GM21717 (cell line): ENCODE data around the gene EPHA2.

Source experiments
- ATAC-seq: cut with Tn5 transposase; IDR thresholded peaks from one replicate; pipeline ENCODE4 v1.9.1; 2021; ENCODE audit warnings: mild to moderate bottlenecking, moderate library complexity; ENCODE audit not compliant: unreplicated experiment

The EPHA2 gene

DNA sequence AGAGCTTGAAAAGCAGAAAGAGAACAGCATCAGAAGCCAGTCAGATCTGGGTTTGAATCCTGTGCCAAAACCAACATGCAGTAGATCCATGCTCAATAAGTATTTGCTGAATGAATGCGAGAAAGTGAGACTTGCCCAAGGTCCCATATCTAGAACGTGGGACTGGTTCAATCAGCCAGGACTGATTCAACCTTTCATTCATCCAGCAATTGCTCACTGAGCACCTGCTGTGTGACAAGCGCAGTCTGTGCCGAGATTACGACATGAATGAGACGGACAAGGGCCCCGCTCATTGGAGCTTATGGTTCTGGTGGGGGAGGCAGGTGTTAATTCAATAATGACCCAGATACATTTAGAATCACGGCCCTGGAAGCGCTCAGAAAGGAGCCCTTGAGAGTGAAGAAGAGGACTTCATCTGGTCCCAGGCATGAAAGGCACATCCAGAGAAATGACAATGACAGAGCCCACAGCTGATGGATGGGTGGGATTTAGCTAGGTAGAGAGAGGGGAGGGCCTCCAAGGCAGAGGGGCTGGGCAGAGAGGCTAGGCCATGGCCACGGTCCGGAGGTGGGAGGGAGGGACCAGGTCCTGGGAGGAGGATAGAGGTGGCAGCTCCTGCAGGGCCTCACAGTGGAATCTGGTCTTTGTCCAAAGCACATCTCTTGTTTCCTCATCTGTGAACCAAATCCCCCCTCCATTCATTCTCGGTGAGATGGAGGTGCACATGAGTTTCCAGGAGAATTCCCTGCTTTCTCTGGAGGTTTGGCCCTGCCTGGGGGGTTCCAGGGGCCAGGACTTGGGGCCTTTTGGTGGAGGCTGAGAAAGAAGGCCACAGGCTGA lies 78.2 kb downstream of the EPHA2 start:
- no peak for ATAC-seq

DNA sequence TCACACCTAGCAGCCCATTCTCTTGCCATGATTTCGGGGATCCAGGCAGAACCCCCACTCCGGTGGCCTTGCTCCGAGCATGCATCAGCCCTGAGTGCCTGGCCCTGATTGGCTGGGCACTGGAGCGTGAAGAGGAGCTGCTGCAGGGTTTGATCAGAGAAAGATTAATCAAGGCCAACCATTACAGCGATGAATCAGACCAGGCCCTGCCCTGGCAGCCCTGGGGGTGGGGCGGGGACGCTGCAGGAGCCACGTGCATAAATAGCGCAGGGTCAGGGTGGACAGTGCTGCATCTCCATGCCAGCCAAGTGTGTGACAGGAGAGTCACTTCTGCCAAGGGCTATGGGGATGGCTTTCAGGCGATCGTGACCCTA lies 79.0 kb downstream of the EPHA2 start:
- ATAC-seq: no peak

DNA sequence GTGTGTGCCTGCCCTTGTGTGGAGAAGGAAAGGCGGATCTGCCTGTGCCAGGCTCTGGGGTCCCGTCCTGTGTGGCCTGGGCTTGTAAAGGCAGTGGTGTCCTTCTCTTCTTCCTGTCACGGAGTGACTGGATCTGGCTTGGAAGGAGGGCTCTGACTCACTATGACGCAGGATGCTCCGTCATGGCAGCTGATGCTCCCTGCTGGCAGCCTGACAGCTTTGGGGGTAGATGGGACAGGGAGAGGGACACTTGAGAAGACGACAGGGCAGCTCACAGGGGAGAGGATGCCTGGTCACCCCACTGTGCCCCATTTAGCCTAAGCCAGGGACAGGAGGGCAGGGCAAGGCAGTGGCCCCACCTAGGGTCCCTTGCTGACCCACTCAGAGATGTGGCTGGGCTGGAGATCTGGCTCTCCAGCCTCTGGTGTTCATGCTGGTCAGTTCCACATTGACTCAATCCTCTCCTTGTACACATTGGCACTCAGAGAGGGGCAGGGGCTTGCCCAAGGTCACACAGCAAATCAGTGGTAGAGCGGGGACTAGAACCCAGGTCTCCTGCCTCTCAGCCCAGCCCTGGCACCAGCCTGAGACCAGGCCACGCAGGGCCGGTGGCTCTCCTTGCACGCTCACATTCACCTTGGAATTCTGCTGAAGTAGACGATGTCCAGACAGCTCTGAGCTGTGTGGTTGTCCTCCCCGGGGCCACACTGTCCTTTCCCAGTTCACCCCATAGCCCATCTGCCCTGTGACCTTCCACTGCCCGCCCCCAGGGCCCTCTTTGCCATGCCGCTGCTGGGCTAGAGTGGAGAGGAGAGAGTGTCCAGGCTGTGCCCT lies 79.6 kb downstream of the EPHA2 start:
- no peak for ATAC-seq

DNA sequence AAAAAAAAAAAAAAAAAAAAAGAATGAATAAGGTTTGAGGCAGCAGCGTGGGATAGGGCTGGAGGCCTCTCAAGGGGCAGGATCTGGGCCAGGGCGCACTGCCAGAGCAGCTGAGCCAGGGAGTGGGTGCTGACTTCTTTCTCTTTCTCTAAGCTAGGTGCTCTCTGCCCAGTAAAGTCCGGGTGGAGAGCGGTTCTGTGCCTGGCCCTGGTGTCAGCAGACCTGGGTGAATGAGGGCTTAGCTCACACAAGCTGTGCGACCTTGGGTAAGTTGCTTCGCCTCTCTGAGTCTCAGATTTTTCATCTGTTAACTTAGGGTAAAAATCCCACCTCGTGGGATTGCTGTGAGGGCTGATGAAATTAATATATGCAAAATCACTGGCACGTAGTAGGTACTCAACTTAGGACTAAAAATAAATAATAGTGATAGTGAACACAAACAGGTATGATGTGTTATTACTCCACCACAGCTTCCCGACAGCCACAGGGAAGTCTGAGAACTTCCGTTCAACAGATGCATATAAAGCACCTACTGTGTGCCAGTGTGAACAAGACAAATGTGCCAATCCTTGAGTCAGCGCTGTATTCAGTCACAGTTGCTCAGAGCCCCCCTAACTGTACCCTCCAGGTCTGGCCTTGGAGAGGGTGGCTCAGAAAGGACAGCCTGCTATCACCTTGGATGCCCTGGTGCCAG lies 80.4 kb downstream of the EPHA2 start:
- ATAC-seq: no peak
